Endothelial cell of umbilical vein (primary cell): ENCODE measurements around the gene CAP2. TPM values are rescaled to one million over a fixed set of nuclear protein-coding genes. Genes with fewer than 3 reads are reported as not detected.

Experiments used
- BruUV-seq: library from RNA; stranded (reverse); fragments of 400-500 nt; replicated peaks from 2 replicates; lab custom pipeline; 2021; lab: Mats Ljungman, UMichigan
- CTCF ChIA-PET: fragments of 300-600, 350-600 bp; sonication (Branson Sonifier 250); formaldehyde crosslinking; loops from one replicate; lab custom pipeline; 2021; ENCODE audit warnings: antibody characterized with exemption, inconsistent platforms; lab: Charles Lee
- POLR2A ChIA-PET: fragments of 300-600, 350-600 bp; sonication (Branson Sonifier 250); formaldehyde crosslinking; loops from one replicate; lab custom pipeline; 2021; ENCODE audit warnings: antibody characterized with exemption, inconsistent platforms; lab: Charles Lee
- DNase-seq: peaks from one replicate; pipeline ENCODE4 v3.0.0-alpha.2; 2011; ENCODE audit warnings: low read depth, low spot score
- FAIRE-seq: peaks from 2 replicates; lab custom pipeline; 2011; peaks lifted over from hg19 to GRCh38; lab: Jason Lieb, UNC
- H2AFZ ChIP-seq: 2 replicates; pipeline ENCODE4 v1.6.0; 2012; ENCODE audit warnings: low read depth, low read length, control low read depth, inconsistent platforms
- H3K27ac ChIP-seq: 2 replicates; pipeline ENCODE4 v1.5.1; 2011; ENCODE audit warnings: low read depth, mild to moderate bottlenecking, control low read depth, low read length, moderate library complexity; ENCODE audit not compliant: insufficient read depth
- H3K27me3 ChIP-seq, 2 experiments: 2 replicates each; pipeline versions ENCODE4 v1.6.0 to v1.6.1; 2011; ENCODE audit warnings: low read length in 2 of 2, mixed read lengths in 1 of 2; ENCODE audit not compliant: control insufficient read depth in 2 of 2, insufficient read depth in 2 of 2
- H3K36me3 ChIP-seq, 2 experiments: 2 replicates in 1 of 2; 3 replicates in 1 of 2; pipeline ENCODE4 v1.5.1; 2011; ENCODE audit warnings: low read length in 2 of 2, mild to moderate bottlenecking in 1 of 2, moderate library complexity in 1 of 2; ENCODE audit not compliant: control insufficient read depth in 2 of 2, insufficient read depth in 2 of 2; ENCODE audit errors: extremely low read depth in 1 of 2
- H3K4me1 ChIP-seq: 3 replicates; pipeline ENCODE4 v1.5.1; 2011; ENCODE audit warnings: mild to moderate bottlenecking, low read length; ENCODE audit not compliant: control insufficient read depth, insufficient read depth; ENCODE audit errors: extremely low read depth
- H3K4me2 ChIP-seq: 2 replicates; pipeline ENCODE4 v1.6.1; 2011; ENCODE audit warnings: low read length, control low read depth, mixed read lengths; ENCODE audit not compliant: insufficient read depth
- H3K4me3 ChIP-seq, 3 experiments: fragments of 200-600 bp in 1 of 3; sonication (generic), shearing (Covaris generic) in 1 of 3; replicated peaks in 1 of 3; 2 replicates each; pipeline ENCODE4 v1.5.1; 2011 to 2016; ENCODE audit warnings: control low read depth in 3 of 3, low read length in 3 of 3, mild to moderate bottlenecking in 2 of 3, inconsistent platforms in 1 of 3, low read depth in 1 of 3, moderate library complexity in 1 of 3; ENCODE audit not compliant: insufficient read depth in 1 of 3
- H3K79me2 ChIP-seq: 2 replicates; pipeline ENCODE4 v1.6.0; 2012; ENCODE audit warnings: low read length, inconsistent platforms; ENCODE audit not compliant: control insufficient read depth, insufficient read depth
- H3K9ac ChIP-seq: replicated peaks from 2 replicates; pipeline ENCODE3; 2011; ENCODE audit warnings: low read length, control low read depth; ENCODE audit not compliant: insufficient read depth; ENCODE audit errors: extremely low read depth
- H3K9me1 ChIP-seq: replicated peaks from 3 replicates; pipeline ENCODE4 v1.6.0; 2011; ENCODE audit warnings: mild to moderate bottlenecking, low read length; ENCODE audit not compliant: control insufficient read depth, insufficient read depth; ENCODE audit errors: extremely low read depth
- H3K9me3 ChIP-seq: replicated peaks from 2 replicates; pipeline ENCODE4 v1.5.1; 2012; ENCODE audit warnings: low read length, inconsistent platforms; ENCODE audit not compliant: control insufficient read depth, insufficient read depth
- H4K20me1 ChIP-seq: replicated peaks from 2 replicates; pipeline ENCODE3; 2011; ENCODE audit warnings: mild to moderate bottlenecking, low read length; ENCODE audit not compliant: control insufficient read depth, insufficient read depth; ENCODE audit errors: extremely low read depth
- CTCF ChIP-seq, 2 donors: IDR thresholded peaks; 1 replicate in 1 of 2; 2 replicates in 1 of 2; pipeline ENCODE4 v1.5.1; 2011; ENCODE audit warnings: low read length in 2 of 2, mild to moderate bottlenecking in 2 of 2, moderate library complexity in 2 of 2, control low read depth in 1 of 2, inconsistent platforms in 1 of 2, low read depth in 1 of 2; ENCODE audit not compliant: insufficient read depth in 1 of 2; ENCODE audit errors: extremely low read depth in 1 of 2
- EZH2 ChIP-seq: IDR thresholded peaks from 2 replicates; pipeline ENCODE4 v1.6.1; 2012; ENCODE audit warnings: borderline replicate concordance, low read depth, mild to moderate bottlenecking, moderate library complexity, low read length, inconsistent platforms; ENCODE audit not compliant: severe bottlenecking
- FOS ChIP-seq: IDR thresholded peaks from 2 replicates; pipeline ENCODE4 v1.6.1; 2011; ENCODE audit warnings: mild to moderate bottlenecking, low read length, moderate library complexity, borderline replicate concordance; ENCODE audit not compliant: insufficient read depth
- JUN ChIP-seq: IDR thresholded peaks from 2 replicates; pipeline ENCODE4 v1.6.1; 2011; ENCODE audit warnings: borderline replicate concordance, low read depth; ENCODE audit not compliant: insufficient read length, insufficient read depth
- MAX ChIP-seq: IDR thresholded peaks from 2 replicates; pipeline ENCODE4 v1.6.1; 2011; ENCODE audit not compliant: insufficient read depth, insufficient read length
- MYC ChIP-seq: IDR thresholded peaks from one replicate; pipeline ENCODE4 v1.6.1; 2011; ENCODE audit warnings: mild to moderate bottlenecking, low read depth, low read length
- POLR2A ChIP-seq: IDR thresholded peaks from 2 replicates; pipeline ENCODE4 v1.6.1; 2012; ENCODE audit warnings: low read depth, mild to moderate bottlenecking, control low read depth, low read length
- POLR2AphosphoS5 ChIP-seq: IDR thresholded peaks from 2 replicates; pipeline ENCODE4 v1.6.1; 2012; ENCODE audit warnings: low read depth, mild to moderate bottlenecking, control low read depth, low read length, moderate library complexity; ENCODE audit not compliant: insufficient read depth
- dilution Hi-C: fragments of 300-500 bp; cut with MboI; formaldehyde crosslinking; loops from one replicate; pipeline ENCODE4 v1.15.0; 2019; ENCODE audit warnings: low sequenced_read_pairs; ENCODE audit not compliant: extremely low pct_ligation_motif_present
- intact Hi-C: fragments of 100-400 bp; cut with micrococcal nuclease; formaldehyde crosslinking; loops from one replicate; pipeline ENCODE4 v1.10.0; 2022
- polyA plus RNA-seq, 4 experiments: library from polyadenylated mRNA; depleted of rRNA in 3 of 4; stranded (reverse) in 3 of 4; unstranded in 1 of 4; fragments of >200 nt; gene quantifications; 2 replicates each; pipeline versions ENCODE4 v1.2.1 to v1.2.3, GENCODE V29; 2011 to 2012; ENCODE audit warnings: missing spikeins in 1 of 4
- total RNA-seq: library from RNA; stranded (reverse); gene quantifications from 2 replicates; pipeline ENCODE4 v1.2.3, GENCODE V29; 2021

The CAP2 gene
- total and polyA plus RNA-seq, 2 donors (not counting 3 experiments of a cell fraction or from before 2014, with no cell fraction given): 12.2 to 21.3 TPM

- intact Hi-C loops (loop anchor here (5.0 kb wide), 1 partner anchor 201 kb away; no protein-coding TSS in a partner anchor), dilution Hi-C loops (no loop called here)
- ChIA-PET CTCF (interaction anchor here (1.3 to 1.9 kb wide), 2 partner anchors 12 to 17 kb away, joined by 4 to 17 read pairs; no protein-coding TSS in a partner anchor), POLR2A (interaction anchor here (0.6 kb wide), 1 partner anchor 217 kb away, joined by 6 read pairs; no protein-coding TSS in a partner anchor)
- Histone ChIP-seq H4K20me1 (no peaks in the 10 kb centered on the region), H2AFZ (peak overlapping the region; percentile 99), H3K9ac (peak overlapping the region; percentile 83), H3K4me3 (peak overlapping the region; percentile 42 to 94 (median 91)), H3K79me2 (no peaks in the 10 kb centered on the region), H3K4me2 (peak overlapping the region; percentile 66), H3K27me3 (no peaks in the 10 kb centered on the region), H3K9me1 (no peaks in the 10 kb centered on the region), H3K36me3 (no peaks in the 10 kb centered on the region), H3K9me3 (no peaks in the 10 kb centered on the region), H3K27ac (no peak overlapping the region), H3K4me1 (peaks cover 5% of the 10 kb centered on the region)
- FAIRE-seq (no peak), DNase-seq (peak; percentile 36)
- BruUV-seq: TSS peak; percentile 29
- TF ChIP-seq EZH2 (no peak), FOS (no peak), MAX (no peak), POLR2AphosphoS5 (no peak), POLR2A (no peak), JUN (no peak)
Observed at GRCh38 chr6:17601386-17601703, 207.9 kb downstream of the CAP2 start.

- Histone ChIP-seq H3K4me1 (peaks cover 5% of the 10 kb centered on the region), H4K20me1 (no peaks in the 10 kb centered on the region), H3K9ac (no peak overlapping the region), H3K27me3 (no peaks in the 10 kb centered on the region), H3K9me3 (no peaks in the 10 kb centered on the region), H2AFZ (no peak overlapping the region), H3K4me2 (no peak overlapping the region), H3K79me2 (no peaks in the 10 kb centered on the region), H3K27ac (no peak overlapping the region), H3K36me3 (no peaks in the 10 kb centered on the region), H3K9me1 (no peaks in the 10 kb centered on the region), H3K4me3 (no peak overlapping the region)
- dilution Hi-C loops: no loop called here
- no TSS peak for BruUV-seq
- TF ChIP-seq POLR2A: no peak
- no peak for TF ChIP-seq CTCF (IDR thresholded peaks at IDR 0.05; ENCODE audit: extremely low read depth in 1 of 2, insufficient read depth in 1 of 2, low read depth in 1 of 2, low read length in 2 of 2)
- no peak for TF ChIP-seq MYC
- TF ChIP-seq EZH2: no peak
- TF ChIP-seq JUN: no peak
- TF ChIP-seq MAX: no peak
- POLR2A ChIA-PET: no interaction called here
- intact Hi-C loops: loop anchor here (5.0 kb wide), 1 partner anchor 199 kb away; no protein-coding TSS in a partner anchor
- DNase-seq (no peak), FAIRE-seq (no peak)
- CTCF ChIA-PET: interaction anchor here (1.5 to 1.9 kb wide), 2 partner anchors 19 to 201 kb away, joined by 3 to 8 read pairs; no protein-coding TSS in a partner anchor
Observed at GRCh38 chr6:17602888-17603287, 209.5 kb downstream of the CAP2 start.
